ENCODE results near the gene RAPGEF2. TPM values are rescaled to one million over a fixed set of nuclear protein-coding genes. Genes with fewer than 3 reads are reported as not detected.

RAPGEF2 gene
- total and polyA plus RNA-seq, 4 donors = 44.4 to 116 (median 66.0) TPM

DNA sequence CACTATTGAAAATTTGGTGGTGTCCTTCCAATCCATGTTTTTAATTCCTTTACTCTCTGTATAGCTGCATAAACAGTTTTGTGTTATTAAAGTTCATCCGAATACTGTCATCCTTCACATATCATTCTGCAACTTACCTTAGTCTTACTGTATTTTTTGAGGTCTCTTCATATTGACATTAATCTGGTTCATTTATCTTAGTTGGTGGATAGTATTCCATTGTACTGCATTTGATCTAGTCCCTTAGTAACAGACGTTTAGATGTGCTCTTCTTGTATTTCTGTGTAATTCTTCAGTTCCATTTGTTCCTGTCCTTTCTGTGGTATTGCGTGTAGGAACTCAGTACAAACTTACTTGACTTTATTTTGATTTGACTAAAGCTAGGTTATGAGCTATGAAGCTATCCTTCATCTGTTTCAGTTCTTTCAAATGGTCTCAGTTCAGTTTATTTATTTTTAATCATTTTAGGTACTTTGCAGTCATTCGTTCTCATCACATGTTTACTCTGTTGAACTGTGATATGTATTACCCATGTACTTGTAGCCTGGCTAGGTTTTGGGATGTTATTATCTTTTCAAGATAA is 41.3 kb downstream of the RAPGEF2 start:
- H3K4me1 ChIP-seq (ENCODE audit: control insufficient read depth, insufficient read depth, low read length) = no peaks in the 10 kb centered on the region
- DNase-seq (ENCODE audit: low read depth in 4 of 6, low spot score in 6 of 6) = no peak
- no peak overlapping the region for H3K4me3 ChIP-seq (ENCODE audit: low read depth, low read length)
- no peak overlapping the region for H3K27ac ChIP-seq (ENCODE audit: low read depth, low read length)
- H3K27me3 ChIP-seq (ENCODE audit: control insufficient read depth, insufficient read depth, low read length) = no peaks in the 10 kb centered on the region
- no peaks in the 10 kb centered on the region for H3K36me3 ChIP-seq (ENCODE audit: control insufficient read depth, insufficient read depth, low read length)
- WGBS (ENCODE audit: insufficient coverage) = no CpG with 5 or more reads among the region's 4 CpGs
- H3K9me3 ChIP-seq (ENCODE audit: control insufficient read depth, insufficient read depth, low read length) = no peaks in the 10 kb centered on the region

DNA sequence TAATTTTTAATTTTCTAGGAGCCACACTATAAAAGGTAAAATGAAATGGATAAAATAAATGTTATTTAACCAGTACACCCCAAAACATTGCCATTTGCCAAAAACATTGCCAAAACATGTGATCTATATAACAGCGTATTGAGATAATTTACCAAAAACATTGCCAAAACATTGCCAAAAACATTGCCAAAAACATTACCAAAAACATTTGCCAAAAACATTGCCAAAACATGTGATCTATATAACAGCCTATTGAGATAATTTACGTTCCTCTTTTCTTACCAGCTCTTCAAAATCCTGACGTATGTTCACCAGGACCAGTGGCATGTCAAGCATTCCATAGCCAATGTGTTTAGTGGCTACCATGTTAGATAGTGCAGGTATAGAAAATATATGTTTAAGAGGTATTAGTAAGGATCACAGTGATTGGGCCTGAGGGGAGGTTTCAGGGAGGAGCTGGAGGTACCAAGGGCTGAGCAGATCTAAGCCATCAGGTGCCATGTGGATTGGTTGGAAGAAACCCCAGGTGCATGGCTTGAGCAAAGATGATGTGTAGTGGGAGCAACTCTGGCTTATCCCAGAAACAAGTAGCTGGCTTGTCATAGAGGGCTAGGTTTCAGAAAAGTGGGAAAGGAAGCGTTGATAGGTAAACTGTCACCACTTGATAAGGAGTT is 42.6 kb downstream of the RAPGEF2 start:
- Histone ChIP-seq H3K4me3 (ENCODE audit: low read depth, low read length) (no peak overlapping the region), H3K27ac (ENCODE audit: low read depth, low read length) (no peak overlapping the region), H3K27me3 (ENCODE audit: control insufficient read depth, insufficient read depth, low read length) (no peaks in the 10 kb centered on the region), H3K36me3 (ENCODE audit: control insufficient read depth, insufficient read depth, low read length) (no peaks in the 10 kb centered on the region), H3K9me3 (ENCODE audit: control insufficient read depth, insufficient read depth, low read length) (no peaks in the 10 kb centered on the region), H3K4me1 (ENCODE audit: control insufficient read depth, insufficient read depth, low read length) (no peaks in the 10 kb centered on the region)
- 92% methylated on average over 2 of the region's 4 CpGs for WGBS (ENCODE audit: insufficient coverage)
- no peak for DNase-seq (ENCODE audit: low read depth in 4 of 6, low spot score in 6 of 6)

DNA sequence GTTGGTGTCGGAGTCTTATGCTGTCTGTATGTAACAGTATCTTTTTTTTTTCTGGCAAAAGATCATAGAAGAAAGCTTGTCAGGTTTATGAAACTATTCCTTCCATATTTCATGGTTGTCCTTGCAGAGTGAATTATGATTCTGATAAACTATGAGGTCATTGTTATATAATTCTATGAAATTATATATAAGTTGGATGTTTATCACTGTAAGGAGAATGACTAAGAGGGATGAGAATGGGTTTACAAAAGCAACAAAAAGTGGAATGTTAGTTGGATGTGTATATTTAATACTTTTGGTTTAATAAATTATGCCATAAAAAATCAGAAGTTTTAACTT is 43.1 kb downstream of the RAPGEF2 start:
- no peak for DNase-seq (ENCODE audit: low read depth in 4 of 6, low spot score in 6 of 6)
- Histone ChIP-seq H3K27ac (ENCODE audit: low read depth, low read length) (no peak overlapping the region), H3K4me3 (ENCODE audit: low read depth, low read length) (no peak overlapping the region), H3K4me1 (ENCODE audit: control insufficient read depth, insufficient read depth, low read length) (no peaks in the 10 kb centered on the region), H3K36me3 (ENCODE audit: control insufficient read depth, insufficient read depth, low read length) (no peaks in the 10 kb centered on the region), H3K27me3 (ENCODE audit: control insufficient read depth, insufficient read depth, low read length) (no peaks in the 10 kb centered on the region), H3K9me3 (ENCODE audit: control insufficient read depth, insufficient read depth, low read length) (no peaks in the 10 kb centered on the region)
- WGBS (ENCODE audit: insufficient coverage) = no CpG with 5 or more reads among the region's 1 CpG

DNA sequence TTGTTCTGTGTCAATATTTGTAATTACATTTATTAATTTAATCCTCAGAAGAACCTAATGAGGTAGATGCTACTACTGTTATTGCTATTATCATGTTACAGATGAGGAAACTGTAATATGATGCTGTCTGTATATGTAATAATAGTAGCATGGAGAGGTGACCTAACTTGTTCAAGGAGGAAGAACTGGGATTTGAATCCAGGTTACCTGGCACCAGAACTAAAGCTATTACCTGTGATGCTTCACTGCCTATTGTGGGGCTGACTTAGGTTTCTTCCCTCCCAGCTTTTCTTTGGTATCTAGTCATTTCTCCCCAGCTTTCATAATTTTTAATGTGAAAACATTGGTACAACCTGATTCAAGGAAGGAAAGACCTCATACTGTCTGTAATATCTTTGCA is 43.6 kb downstream of the RAPGEF2 start:
- H3K27me3 ChIP-seq (ENCODE audit: control insufficient read depth, insufficient read depth, low read length) = no peaks in the 10 kb centered on the region
- no peaks in the 10 kb centered on the region for H3K4me1 ChIP-seq (ENCODE audit: control insufficient read depth, insufficient read depth, low read length)
- H3K9me3 ChIP-seq (ENCODE audit: control insufficient read depth, insufficient read depth, low read length) = no peaks in the 10 kb centered on the region
- DNase-seq (ENCODE audit: low read depth in 4 of 6, low spot score in 6 of 6) = no peak
- no peak overlapping the region for H3K4me3 ChIP-seq (ENCODE audit: low read depth, low read length)
- no peaks in the 10 kb centered on the region for H3K36me3 ChIP-seq (ENCODE audit: control insufficient read depth, insufficient read depth, low read length)
- no peak overlapping the region for H3K27ac ChIP-seq (ENCODE audit: low read depth, low read length)

DNA sequence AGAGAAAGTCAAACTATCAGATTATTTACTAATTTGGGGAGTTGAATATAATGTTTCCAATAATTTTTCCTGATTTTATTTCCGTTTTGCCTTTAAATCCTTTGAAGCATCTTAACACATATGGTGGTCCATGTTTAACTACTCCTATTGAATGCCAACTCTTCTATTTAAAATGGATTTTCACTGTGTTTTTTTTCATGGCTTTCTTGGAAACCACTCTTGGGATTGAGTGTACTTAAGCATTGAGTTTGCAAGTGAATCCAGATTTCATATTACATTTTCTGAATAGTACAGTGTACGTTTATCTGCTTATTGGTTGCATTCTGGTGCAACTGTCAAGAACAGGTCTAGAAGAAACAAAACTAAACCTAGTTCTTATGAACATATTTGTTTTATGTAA is 45.6 kb downstream of the RAPGEF2 start:
- Histone ChIP-seq H3K27me3 (ENCODE audit: control insufficient read depth, insufficient read depth, low read length) (no peaks in the 10 kb centered on the region), H3K9me3 (ENCODE audit: control insufficient read depth, insufficient read depth, low read length) (no peaks in the 10 kb centered on the region), H3K27ac (ENCODE audit: low read depth, low read length) (no peak overlapping the region), H3K4me3 (ENCODE audit: low read depth, low read length) (no peak overlapping the region), H3K4me1 (ENCODE audit: control insufficient read depth, insufficient read depth, low read length) (no peaks in the 10 kb centered on the region), H3K36me3 (ENCODE audit: control insufficient read depth, insufficient read depth, low read length) (no peaks in the 10 kb centered on the region)
- WGBS (ENCODE audit: insufficient coverage) = no CpG with 5 or more reads among the region's 2 CpGs
- peak in 1 of 6 donors; percentile 80 for DNase-seq (ENCODE audit: low read depth in 4 of 6, low spot score in 6 of 6)

DNA sequence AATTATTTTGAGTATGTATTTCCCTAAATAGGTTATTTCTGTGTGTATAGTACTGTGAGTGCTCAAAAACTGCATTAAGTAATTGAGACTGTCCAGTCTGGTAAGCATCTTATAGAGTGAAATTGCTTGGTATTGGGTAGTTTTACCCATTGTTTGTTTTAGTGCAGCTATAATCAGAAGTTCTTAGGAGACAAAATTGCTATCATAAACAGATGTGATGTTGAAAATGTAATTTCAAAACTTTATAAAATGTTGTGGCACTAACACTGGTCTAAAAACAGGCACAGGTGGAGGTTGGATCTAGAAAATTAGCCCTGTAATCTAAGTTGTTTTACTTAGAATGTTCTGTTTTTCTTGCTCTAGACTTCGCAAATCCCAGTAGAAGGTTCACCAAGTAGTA is 46.8 kb downstream of the RAPGEF2 start:
- Histone ChIP-seq H3K4me1 (ENCODE audit: control insufficient read depth, insufficient read depth, low read length) (no peaks in the 10 kb centered on the region), H3K27ac (ENCODE audit: low read depth, low read length) (no peak overlapping the region), H3K36me3 (ENCODE audit: control insufficient read depth, insufficient read depth, low read length) (no peaks in the 10 kb centered on the region), H3K4me3 (ENCODE audit: low read depth, low read length) (no peak overlapping the region), H3K27me3 (ENCODE audit: control insufficient read depth, insufficient read depth, low read length) (no peaks in the 10 kb centered on the region), H3K9me3 (ENCODE audit: control insufficient read depth, insufficient read depth, low read length) (no peaks in the 10 kb centered on the region)
- no peak for DNase-seq (ENCODE audit: low read depth in 4 of 6, low spot score in 6 of 6)
- no CpG with 5 or more reads among the region's 1 CpG for whole genome bisulfite sequencing (ENCODE audit: insufficient coverage)

DNA sequence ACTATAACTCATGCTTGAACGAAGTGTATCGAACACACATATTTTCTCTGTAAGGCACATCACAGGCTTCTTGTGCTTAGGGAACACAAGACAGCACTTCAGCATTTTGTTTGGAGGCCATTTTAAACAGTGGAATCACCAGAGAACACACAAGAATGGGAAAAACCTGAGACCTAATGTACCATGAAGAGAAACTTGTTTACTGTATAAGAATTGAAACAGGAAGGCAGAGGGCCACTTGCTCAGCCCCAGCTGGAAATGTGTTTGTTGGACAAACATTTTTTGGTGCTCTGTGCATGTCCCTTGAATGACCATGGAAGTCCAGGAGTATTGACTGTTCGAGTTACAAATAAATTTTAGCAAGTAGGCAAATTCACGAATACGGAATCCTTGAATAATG is 47.5 kb downstream of the RAPGEF2 start:
- Histone ChIP-seq H3K9me3 (ENCODE audit: control insufficient read depth, insufficient read depth, low read length) (no peaks in the 10 kb centered on the region), H3K4me1 (ENCODE audit: control insufficient read depth, insufficient read depth, low read length) (no peaks in the 10 kb centered on the region), H3K4me3 (ENCODE audit: low read depth, low read length) (no peak overlapping the region), H3K36me3 (ENCODE audit: control insufficient read depth, insufficient read depth, low read length) (no peaks in the 10 kb centered on the region), H3K27ac (ENCODE audit: low read depth, low read length) (no peak overlapping the region), H3K27me3 (ENCODE audit: control insufficient read depth, insufficient read depth, low read length) (no peaks in the 10 kb centered on the region)
- peak in 1 of 6 donors; percentile 37 for DNase-seq (ENCODE audit: low read depth in 4 of 6, low spot score in 6 of 6)
- WGBS (ENCODE audit: insufficient coverage) = 67% methylated on average over 5 of the region's 5 CpGs

DNA sequence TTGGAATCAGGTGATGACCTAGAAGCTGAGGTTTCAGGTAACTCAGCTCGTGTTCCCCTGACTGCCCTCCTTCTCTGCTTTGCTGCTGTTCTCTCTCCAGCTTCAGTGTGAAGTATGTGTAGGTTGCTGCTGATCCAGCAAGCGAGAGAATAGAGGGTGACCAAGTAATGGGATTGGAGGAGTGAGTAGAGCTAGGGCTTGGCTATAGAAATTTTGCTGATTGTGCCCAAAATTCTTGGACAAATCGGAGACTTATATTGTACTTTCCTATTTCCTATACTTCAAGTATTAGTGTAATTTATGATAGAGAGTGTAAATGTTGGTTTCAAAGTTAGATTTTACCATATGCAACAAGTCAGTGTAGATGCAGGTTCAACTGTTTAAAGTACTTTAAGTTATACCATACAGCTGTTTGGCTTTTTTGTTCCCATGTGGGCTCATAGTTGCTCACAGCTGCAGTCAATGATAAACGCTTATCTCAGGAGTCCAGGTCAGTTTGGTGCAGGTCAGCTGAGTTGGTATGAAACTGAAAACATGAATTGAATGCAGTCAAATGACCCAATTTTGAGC is 48.0 kb downstream of the RAPGEF2 start:
- 70% methylated on average over 1 of the region's 4 CpGs for WGBS (ENCODE audit: insufficient coverage)
- Histone ChIP-seq H3K4me3 (ENCODE audit: low read depth, low read length) (no peak overlapping the region), H3K9me3 (ENCODE audit: control insufficient read depth, insufficient read depth, low read length) (no peaks in the 10 kb centered on the region), H3K27me3 (ENCODE audit: control insufficient read depth, insufficient read depth, low read length) (no peaks in the 10 kb centered on the region), H3K27ac (ENCODE audit: low read depth, low read length) (no peak overlapping the region), H3K36me3 (ENCODE audit: control insufficient read depth, insufficient read depth, low read length) (no peaks in the 10 kb centered on the region), H3K4me1 (ENCODE audit: control insufficient read depth, insufficient read depth, low read length) (no peaks in the 10 kb centered on the region)
- DNase-seq (ENCODE audit: low read depth in 4 of 6, low spot score in 6 of 6) = no peak

DNA sequence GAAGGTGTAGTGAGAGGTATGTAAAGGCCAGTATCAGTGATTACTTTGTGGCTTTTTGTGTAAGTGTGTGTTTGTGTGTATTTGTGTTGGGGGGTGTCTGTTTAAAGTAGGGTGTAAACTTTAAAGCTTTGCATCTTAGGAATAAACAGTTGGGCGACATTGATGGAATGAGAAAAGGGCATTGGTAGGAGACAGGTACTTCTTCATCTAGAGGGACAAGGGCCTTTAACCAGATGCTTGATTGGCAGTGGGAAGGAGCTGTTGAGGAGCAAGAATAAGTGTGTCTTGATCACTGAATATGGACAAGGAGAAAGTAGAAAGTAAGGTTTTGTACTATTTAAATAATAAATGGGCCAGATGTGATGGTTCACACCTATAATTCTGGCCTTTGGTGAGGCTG is 48.8 kb downstream of the RAPGEF2 start:
- Histone ChIP-seq H3K27ac (ENCODE audit: low read depth, low read length) (no peak overlapping the region), H3K27me3 (ENCODE audit: control insufficient read depth, insufficient read depth, low read length) (no peaks in the 10 kb centered on the region), H3K36me3 (ENCODE audit: control insufficient read depth, insufficient read depth, low read length) (no peaks in the 10 kb centered on the region), H3K4me1 (ENCODE audit: control insufficient read depth, insufficient read depth, low read length) (no peaks in the 10 kb centered on the region), H3K4me3 (ENCODE audit: low read depth, low read length) (no peak overlapping the region), H3K9me3 (ENCODE audit: control insufficient read depth, insufficient read depth, low read length) (no peaks in the 10 kb centered on the region)
- WGBS (ENCODE audit: insufficient coverage) = 100% methylated on average over 1 of the region's 1 CpG
- no peak for DNase-seq (ENCODE audit: low read depth in 4 of 6, low spot score in 6 of 6)

DNA sequence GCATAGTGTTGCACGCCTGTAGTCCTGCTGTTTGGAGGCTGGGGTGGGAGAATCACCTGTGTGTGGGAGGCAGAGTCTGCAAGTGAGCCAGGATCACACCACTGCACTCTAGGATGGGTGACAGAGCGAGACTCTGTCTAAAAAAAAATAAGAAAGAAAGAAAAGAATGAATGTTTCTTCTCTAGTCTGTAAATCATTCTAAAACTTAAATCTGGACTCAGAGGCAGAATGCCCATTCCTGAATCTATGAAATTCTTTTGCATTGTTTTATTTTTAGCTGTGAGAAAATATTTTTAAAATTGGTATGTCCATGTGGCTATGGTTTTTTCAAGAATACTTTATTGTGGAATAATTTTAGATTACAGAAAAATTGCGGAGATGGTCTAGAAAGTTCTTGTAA is 49.3 kb downstream of the RAPGEF2 start:
- Histone ChIP-seq H3K27me3 (ENCODE audit: control insufficient read depth, insufficient read depth, low read length) (no peaks in the 10 kb centered on the region), H3K4me3 (ENCODE audit: low read depth, low read length) (no peak overlapping the region), H3K4me1 (ENCODE audit: control insufficient read depth, insufficient read depth, low read length) (no peaks in the 10 kb centered on the region), H3K36me3 (ENCODE audit: control insufficient read depth, insufficient read depth, low read length) (no peaks in the 10 kb centered on the region), H3K27ac (ENCODE audit: low read depth, low read length) (no peak overlapping the region), H3K9me3 (ENCODE audit: control insufficient read depth, insufficient read depth, low read length) (no peaks in the 10 kb centered on the region)
- no CpG with 5 or more reads among the region's 3 CpGs for WGBS (ENCODE audit: insufficient coverage)
- peak in 1 of 6 donors; percentile 34 for DNase-seq (ENCODE audit: low read depth in 4 of 6, low spot score in 6 of 6)
